Brain microvascular endothelial cell (primary cell): ENCODE results near the gene FBXL14.

Source experiments
- DNase-seq: peaks from one replicate; pipeline ENCODE4 v3.0.0-alpha.2; 2020
- H3K27ac ChIP-seq: fragments of 250-450 bp; sonication (Bioruptor Pico); 2 replicates; pipeline ENCODE4 v1.5.1; 2020; ENCODE audit warnings: mild to moderate bottlenecking, moderate library complexity
- H3K27me3 ChIP-seq: fragments of 250-450 bp; sonication (Bioruptor Pico); replicated peaks from 2 replicates; pipeline ENCODE4 v1.5.1; 2020; ENCODE audit warnings: mild to moderate bottlenecking
- H3K36me3 ChIP-seq: fragments of 250-450 bp; sonication (Bioruptor Pico); replicated peaks from 2 replicates; pipeline ENCODE4 v1.5.1; 2020; ENCODE audit warnings: mild to moderate bottlenecking
- H3K4me3 ChIP-seq: 2 replicates; pipeline ENCODE4 v1.5.1; 2011; ENCODE audit warnings: low read depth, mild to moderate bottlenecking, control low read depth, low read length, moderate library complexity
- CTCF ChIP-seq: IDR thresholded peaks from 2 replicates; pipeline ENCODE4 v1.5.1; 2011; ENCODE audit warnings: low read depth, mild to moderate bottlenecking, moderate library complexity, low read length, control low read depth, inconsistent platforms; ENCODE audit errors: missing control alignments
- in situ Hi-C: cut with HindIII; loops from 2 replicates; pipeline ENCODE4 v1.10.0; 2017; ENCODE audit warnings: low sequenced_read_pairs, low pct_ligation_motif_present

Gene FBXL14

GRCh38 chr12:1593174-1594005 lies 991 bp downstream of the FBXL14 start:
- no peak for TF ChIP-seq CTCF
- Histone ChIP-seq H3K27ac (no peak overlapping the region), H3K36me3 (no peaks in the 10 kb centered on the region), H3K4me3 (peak overlapping the region; percentile 72), H3K27me3 (no peaks in the 10 kb centered on the region)
- no peak for DNase-seq
- in situ Hi-C loops, result no loop called here

GRCh38 chr12:1592444-1593173 lies 1.8 kb downstream of the FBXL14 start:
- peak; percentile 72 for DNase-seq
- Histone ChIP-seq H3K4me3 (peak overlapping the region; percentile 72), H3K36me3 (no peaks in the 10 kb centered on the region), H3K27me3 (no peaks in the 10 kb centered on the region), H3K27ac (peak overlapping the region; percentile 36)
- peak; percentile 39 for TF ChIP-seq CTCF
- in situ Hi-C loops, result no loop called here

GRCh38 chr12:1591543-1591942 lies 2.8 kb downstream of the FBXL14 start:
- DNase-seq, result no peak
- Histone ChIP-seq H3K4me3 (peak overlapping the region; percentile 72), H3K36me3 (no peaks in the 10 kb centered on the region), H3K27me3 (no peaks in the 10 kb centered on the region), H3K27ac (peak overlapping the region; percentile 41)
- in situ Hi-C loops, result no loop called here
- no peak for TF ChIP-seq CTCF

GRCh38 chr12:1591034-1591433 lies 3.3 kb downstream of the FBXL14 start:
- Histone ChIP-seq H3K4me3 (peak overlapping the region; percentile 72), H3K36me3 (no peaks in the 10 kb centered on the region), H3K27me3 (no peaks in the 10 kb centered on the region), H3K27ac (no peak overlapping the region)
- peak; percentile 13 for TF ChIP-seq CTCF
- DNase-seq, result no peak
- in situ Hi-C loops, result no loop called here

GRCh38 chr12:1590221-1590979 lies 4.0 kb downstream of the FBXL14 start:
- no peaks in the 10 kb centered on the region for H3K27me3 ChIP-seq
- DNase-seq, result no peak
- H3K27ac ChIP-seq, result no peak overlapping the region
- H3K4me3 ChIP-seq, result peak overlapping the region; percentile 72
- no peak for TF ChIP-seq CTCF
- in situ Hi-C loops, result no loop called here
- H3K36me3 ChIP-seq, result no peaks in the 10 kb centered on the region
